Retinal pigment epithelial cell (primary cell): ENCODE data around the gene SLC25A40.

ENCODE experiments used
- DNase-seq: peaks from one replicate; pipeline ENCODE4 v3.0.0-alpha.2; 2010; ENCODE audit warnings: low read depth
- H3K4me3 ChIP-seq: 2 replicates; pipeline ENCODE4 v1.5.1; 2011; ENCODE audit warnings: mild to moderate bottlenecking, low read length, control low read depth, moderate library complexity
- TF ChIP-seq, protein P1 (sequence below): conservative IDR thresholded peaks from 2 replicates; pipeline ENCODE4 v1.5.1; 2011; ENCODE audit warnings: low read depth, low read length, control low read depth, inconsistent platforms

SLC25A40 gene

DNA sequence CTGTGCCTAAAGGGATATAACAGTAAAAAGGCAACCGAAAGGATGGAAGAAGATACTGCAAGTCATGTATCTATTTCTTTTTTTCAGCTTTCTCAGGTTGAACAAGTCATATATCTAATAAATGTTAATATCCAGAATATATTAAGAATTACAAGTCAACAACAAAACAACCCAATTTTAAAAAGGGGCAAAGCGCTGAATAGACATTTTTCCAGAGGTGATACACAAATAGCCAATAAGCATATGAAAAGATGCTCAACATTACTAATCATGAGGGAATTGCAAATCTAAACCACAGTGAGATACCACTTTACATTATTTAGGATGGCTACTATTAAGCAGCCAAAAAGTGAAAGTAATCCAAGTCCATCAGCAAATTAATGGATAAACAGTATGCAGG, 23.1 kb upstream of the SLC25A40 start:
- TF ChIP-seq, protein P1, sequence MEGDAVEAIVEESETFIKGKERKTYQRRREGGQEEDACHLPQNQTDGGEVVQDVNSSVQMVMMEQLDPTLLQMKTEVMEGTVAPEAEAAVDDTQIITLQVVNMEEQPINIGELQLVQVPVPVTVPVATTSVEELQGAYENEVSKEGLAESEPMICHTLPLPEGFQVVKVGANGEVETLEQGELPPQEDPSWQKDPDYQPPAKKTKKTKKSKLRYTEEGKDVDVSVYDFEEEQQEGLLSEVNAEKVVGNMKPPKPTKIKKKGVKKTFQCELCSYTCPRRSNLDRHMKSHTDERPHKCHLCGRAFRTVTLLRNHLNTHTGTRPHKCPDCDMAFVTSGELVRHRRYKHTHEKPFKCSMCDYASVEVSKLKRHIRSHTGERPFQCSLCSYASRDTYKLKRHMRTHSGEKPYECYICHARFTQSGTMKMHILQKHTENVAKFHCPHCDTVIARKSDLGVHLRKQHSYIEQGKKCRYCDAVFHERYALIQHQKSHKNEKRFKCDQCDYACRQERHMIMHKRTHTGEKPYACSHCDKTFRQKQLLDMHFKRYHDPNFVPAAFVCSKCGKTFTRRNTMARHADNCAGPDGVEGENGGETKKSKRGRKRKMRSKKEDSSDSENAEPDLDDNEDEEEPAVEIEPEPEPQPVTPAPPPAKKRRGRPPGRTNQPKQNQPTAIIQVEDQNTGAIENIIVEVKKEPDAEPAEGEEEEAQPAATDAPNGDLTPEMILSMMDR: no peak
- H3K4me3 ChIP-seq: no peak overlapping the region
- no peak for DNase-seq

DNA sequence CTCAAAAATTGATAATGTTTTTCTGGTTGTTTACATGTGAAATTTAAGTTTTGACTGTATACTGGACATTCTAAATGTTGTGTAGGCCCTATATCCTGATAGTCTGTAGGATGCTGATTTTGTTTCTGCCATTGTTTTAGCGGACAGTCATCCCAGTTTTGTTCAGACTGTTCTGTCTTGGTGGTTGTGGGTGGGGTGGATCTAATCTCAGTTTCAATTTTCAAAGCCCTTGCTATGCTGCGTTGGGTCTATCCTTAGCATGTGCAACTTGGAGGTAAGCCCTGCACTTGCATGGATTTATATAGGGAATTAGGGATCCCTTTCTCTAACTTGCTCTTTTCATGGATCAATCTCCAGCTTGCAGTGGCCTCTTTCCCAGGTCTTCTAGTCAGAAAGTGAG, 19.2 kb upstream of the SLC25A40 start:
- TF ChIP-seq, protein P1: no peak
- no peak for DNase-seq

DNA sequence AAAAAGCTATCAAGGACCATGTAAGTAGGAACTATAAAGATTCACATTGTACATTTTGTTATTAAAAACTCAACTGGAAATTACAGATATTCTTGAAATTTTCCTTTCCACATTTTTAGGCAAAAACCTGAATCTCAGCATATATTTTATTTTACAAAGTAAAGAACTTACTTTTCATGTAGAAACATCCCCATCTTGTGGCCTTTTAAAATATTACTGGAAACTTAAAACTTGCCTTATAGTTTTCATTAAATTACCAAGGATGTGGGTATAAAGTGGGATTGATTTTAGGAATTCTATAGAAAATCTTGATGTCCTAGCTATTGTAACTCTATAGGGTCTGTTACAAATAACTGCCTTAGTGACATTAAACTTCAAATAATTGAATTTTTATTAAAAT, 10.7 kb upstream of the SLC25A40 start:
- no peak for DNase-seq
- TF ChIP-seq, protein P1: no peak
- H3K4me3 ChIP-seq: no peak overlapping the region

More for the DNA sequence above, 19.2 kb upstream of the SLC25A40 start:
- H3K4me3 ChIP-seq: no peak overlapping the region

DNA sequence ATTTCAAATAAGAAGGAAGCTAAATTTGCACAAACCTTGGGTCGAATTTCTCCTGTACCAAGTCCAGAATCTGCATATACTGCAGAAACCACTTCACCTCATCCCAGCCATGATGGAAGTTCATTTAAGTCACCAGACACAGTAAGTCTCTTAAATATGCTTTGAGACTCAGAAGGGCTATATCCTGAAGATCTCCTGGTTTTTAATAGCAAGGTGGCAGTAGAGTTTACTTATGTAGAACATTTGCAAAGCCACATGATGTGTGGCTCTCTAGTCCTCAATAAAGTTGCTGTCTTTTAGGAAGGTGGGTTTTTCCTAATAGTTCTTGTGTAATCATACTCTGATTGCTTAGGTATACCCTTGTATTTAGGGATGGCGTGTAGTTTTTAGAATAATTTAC, 8.9 kb upstream of the SLC25A40 start:
- TF ChIP-seq, protein P1: no peak
- no peak for DNase-seq

DNA sequence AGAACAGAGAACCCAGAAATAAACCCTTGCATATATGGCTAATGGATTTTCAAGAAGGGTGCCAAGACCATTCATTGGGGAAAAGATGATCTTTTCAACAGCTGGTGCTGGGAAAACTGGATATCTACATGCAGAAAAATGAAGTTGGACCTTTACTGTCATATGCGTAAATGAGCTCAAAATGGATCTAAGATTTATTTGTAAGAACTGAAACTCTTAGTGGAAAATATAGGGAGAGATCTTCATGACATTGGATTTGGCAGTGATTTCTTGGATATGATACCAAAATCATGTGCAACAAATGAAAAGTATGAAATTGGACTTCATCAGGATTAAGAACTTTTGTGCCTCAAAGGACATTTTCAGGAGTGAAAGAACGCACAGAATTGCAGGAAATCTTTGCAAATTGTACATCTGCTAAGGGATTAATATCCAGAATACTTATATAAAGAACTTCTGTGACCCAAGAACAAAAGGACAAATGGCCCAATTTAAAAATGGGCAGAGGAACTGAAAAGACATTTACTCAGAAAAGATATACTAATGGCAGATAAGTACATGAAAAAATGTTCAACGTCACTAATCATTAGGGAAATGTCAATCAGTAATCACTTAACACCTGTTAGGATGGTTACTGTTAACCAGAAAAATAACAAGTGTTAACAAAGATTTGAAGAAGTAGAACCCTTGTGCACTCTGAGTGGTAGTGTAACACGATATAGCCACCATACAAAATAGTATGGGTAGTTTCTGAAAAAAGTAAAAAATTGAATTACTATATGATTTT, 6.2 kb upstream of the SLC25A40 start:
- no peak for DNase-seq
- TF ChIP-seq, protein P1: no peak
- no peak overlapping the region for H3K4me3 ChIP-seq

More for the DNA sequence above, 8.9 kb upstream of the SLC25A40 start:
- H3K4me3 ChIP-seq: no peak overlapping the region

DNA sequence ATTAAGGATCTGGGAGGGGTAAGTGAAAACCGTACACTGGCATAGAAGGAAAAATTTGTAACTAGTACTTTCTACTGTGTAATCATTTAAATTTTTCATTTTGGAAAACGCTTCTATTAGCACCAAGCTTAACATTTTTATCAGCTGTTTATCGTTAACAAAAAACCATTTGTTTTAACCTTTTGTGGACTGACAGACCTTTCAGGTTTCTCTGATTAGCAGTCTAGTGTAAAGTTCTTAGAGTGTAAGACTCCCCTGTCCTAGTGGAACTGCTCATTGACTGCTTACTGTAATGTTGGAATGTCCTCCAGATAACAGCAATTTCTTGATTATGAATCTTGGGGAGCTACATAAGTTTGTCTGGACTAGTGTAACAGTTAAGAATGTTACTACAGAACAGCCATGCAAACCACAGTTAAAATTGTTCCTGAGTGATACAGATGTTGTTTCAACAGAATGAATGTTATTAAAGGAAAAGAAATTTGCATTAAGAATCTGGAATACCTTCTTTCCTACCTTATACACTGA, 2.1 kb upstream of the SLC25A40 start:
- DNase-seq: no peak
- TF ChIP-seq, protein P1: no peak
- peak overlapping the region; percentile 56 for H3K4me3 ChIP-seq

DNA sequence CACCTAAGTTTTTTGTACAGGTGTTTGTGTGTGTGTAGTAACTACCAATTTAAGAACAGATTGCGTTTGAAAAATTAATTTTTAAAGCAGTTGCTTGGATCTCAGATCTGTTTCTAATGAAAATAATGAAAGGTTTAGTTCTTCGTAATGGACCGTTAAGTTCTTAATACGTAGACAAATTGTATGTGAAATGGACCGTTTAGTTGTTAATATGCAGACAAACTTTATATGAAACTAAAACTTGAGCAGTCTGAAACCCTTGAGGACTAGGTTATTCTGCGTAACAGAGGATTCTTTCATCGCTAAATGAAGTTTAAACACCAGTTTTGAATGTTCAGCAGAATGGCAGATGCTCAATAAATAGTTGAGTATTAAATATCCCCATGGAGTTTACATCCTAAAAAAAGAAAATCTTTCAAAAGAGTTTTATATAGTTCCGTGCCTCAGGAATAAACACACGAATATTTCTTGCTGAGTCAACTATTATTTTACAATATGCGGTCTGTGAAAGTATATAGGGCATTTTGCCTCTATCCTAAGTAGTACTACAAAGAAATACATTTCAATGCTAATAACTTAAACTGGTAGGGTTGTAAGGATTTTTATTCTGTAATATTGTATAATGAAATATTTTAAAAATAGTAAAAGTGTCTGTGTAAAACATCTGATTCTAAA, 1.3 kb upstream of the SLC25A40 start:
- TF ChIP-seq, protein P1: no peak
- peak overlapping the region; percentile 56 for H3K4me3 ChIP-seq
- DNase-seq: no peak
